NCI-H226 (cell line): Measurements from ENCODE around the gene ACVR1C.

Source experiments
- DNase-seq: peaks from one replicate; pipeline ENCODE4 v3.0.0-alpha.2; 2015

ACVR1C gene

GRCh38 chr2:157628477-157629415 is at the start of gene ACVR1C:
Gene ACVR1C (minus strand): TSS chr2:157628864. CDS start chr2:157628644, 220 bp downstream.
- peak; percentile 52 for DNase-seq

- no peak for DNase-seq
Measured at GRCh38 chr2:157677941-157678340, 49.3 kb upstream of the ACVR1C start.

GRCh38 chr2:157672129-157672528 is 43.5 kb upstream of the ACVR1C start:
- peak; percentile 16 for DNase-seq

- no peak for DNase-seq
Measured at GRCh38 chr2:157662401-157662800, 33.7 kb upstream of the ACVR1C start.

GRCh38 chr2:157661776-157662175 is 33.1 kb upstream of the ACVR1C start:
- no peak for DNase-seq

- no peak for DNase-seq
Measured at GRCh38 chr2:157657858-157658257, 29.2 kb upstream of the ACVR1C start.

GRCh38 chr2:157657101-157657500 is 28.4 kb upstream of the ACVR1C start:
- no peak for DNase-seq

- DNase-seq, result no peak
Measured at GRCh38 chr2:157644776-157645175, 16.1 kb upstream of the ACVR1C start.

- DNase-seq, result no peak
Measured at GRCh38 chr2:157631861-157632260, 3.2 kb upstream of the ACVR1C start.

GRCh38 chr2:157627594-157628476 is 829 bp downstream of the ACVR1C start:
- DNase-seq, result peak; percentile 18

- no peak for DNase-seq
Measured at GRCh38 chr2:157625296-157625695, 3.4 kb downstream of the ACVR1C start.

GRCh38 chr2:157620956-157621355 is 7.7 kb downstream of the ACVR1C start:
- no peak for DNase-seq

- DNase-seq, result no peak
Measured at GRCh38 chr2:157611726-157612125, 16.9 kb downstream of the ACVR1C start.

- DNase-seq, result no peak
Measured at GRCh38 chr2:157611110-157611509, 17.6 kb downstream of the ACVR1C start.

GRCh38 chr2:157606534-157606933 is 22.1 kb downstream of the ACVR1C start:
- no peak for DNase-seq

- DNase-seq, result no peak
Measured at GRCh38 chr2:157603198-157603597, 25.5 kb downstream of the ACVR1C start.

- DNase-seq, result no peak
Measured at GRCh38 chr2:157601807-157602206, 26.9 kb downstream of the ACVR1C start.

- DNase-seq, result no peak
Measured at GRCh38 chr2:157596992-157597681, 31.5 kb downstream of the ACVR1C start.

GRCh38 chr2:157593411-157593810 is 35.3 kb downstream of the ACVR1C start:
- DNase-seq, result no peak

- DNase-seq, result no peak
Measured at GRCh38 chr2:157592948-157593347, 35.7 kb downstream of the ACVR1C start.

- no peak for DNase-seq
Measured at GRCh38 chr2:157592374-157592773, 36.3 kb downstream of the ACVR1C start.

GRCh38 chr2:157587576-157587975 is 41.1 kb downstream of the ACVR1C start:
- DNase-seq, result no peak

GRCh38 chr2:157574165-157574564 is 54.5 kb downstream of the ACVR1C start:
- no peak for DNase-seq
